GM19324 (cell line): ENCODE measurements around the gene SPTSSA.
"Not testable (repeated sequence)": the region's sequence is repeated elsewhere in the genome, so short reads cannot be mapped to it uniquely, and the experiment has no call there.

Experiments
- ATAC-seq: cut with Tn5 transposase; IDR thresholded peaks from one replicate; pipeline ENCODE4 v1.9.1; 2021; ENCODE audit warnings: mild to moderate bottlenecking, moderate library complexity; ENCODE audit not compliant: unreplicated experiment, low FRiP score

SPTSSA gene

GRCh38 chr14:34462132-34462893 lies at the start of gene SPTSSA:
SPTSSA (minus strand) TSS chr14:34462240; CDS start chr14:34462207, 33 bp downstream.
- ATAC-seq: peak; percentile 96

GRCh38 chr14:34507884-34508283 lies 45.8 kb upstream of the SPTSSA start:
- ATAC-seq: no peak

DNA sequence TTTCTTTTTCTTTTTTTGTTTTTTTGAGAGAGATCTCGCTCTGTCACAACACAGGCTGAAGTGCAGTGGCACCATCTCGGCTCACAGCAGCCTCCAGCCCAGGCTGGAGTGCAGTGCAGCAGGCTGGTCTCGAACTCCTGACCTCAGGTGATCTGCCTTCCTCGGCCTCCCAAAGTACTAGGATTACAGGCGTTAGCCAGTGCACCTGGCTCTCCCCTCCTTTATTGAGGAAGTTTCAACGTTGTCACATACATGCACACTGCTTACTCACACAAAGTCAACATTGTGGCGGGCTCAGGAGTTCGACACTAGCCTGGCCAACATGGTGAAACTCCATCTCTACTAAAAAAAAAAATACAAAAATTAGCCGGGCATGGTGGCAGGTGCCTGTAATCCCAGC lies 45.4 kb upstream of the SPTSSA start:
- no peak for ATAC-seq

DNA sequence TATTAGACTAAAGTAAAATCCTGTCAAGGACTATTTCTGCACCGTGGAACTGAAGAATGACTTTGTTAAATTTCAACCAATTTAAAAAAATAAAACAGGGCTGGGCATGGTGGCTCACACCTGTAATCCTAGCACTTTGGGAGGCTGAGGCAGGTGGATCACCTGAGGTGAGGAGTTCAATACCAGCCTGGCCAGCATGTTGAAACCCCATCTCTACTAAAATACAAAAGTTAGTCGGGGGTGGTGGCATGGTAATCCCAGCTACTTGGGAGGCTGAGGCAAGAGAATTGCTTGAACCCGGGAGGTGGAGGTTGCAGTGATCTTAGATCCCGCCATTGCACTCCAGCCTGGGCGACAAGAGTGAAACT lies 43.1 kb upstream of the SPTSSA start:
- ATAC-seq: not testable (repeated sequence)

- ATAC-seq: not testable (repeated sequence)
Observed at GRCh38 chr14:34504027-34504426, 42.0 kb upstream of the SPTSSA start.

GRCh38 chr14:34502545-34503225 lies 40.6 kb upstream of the SPTSSA start:
- ATAC-seq: no peak

DNA sequence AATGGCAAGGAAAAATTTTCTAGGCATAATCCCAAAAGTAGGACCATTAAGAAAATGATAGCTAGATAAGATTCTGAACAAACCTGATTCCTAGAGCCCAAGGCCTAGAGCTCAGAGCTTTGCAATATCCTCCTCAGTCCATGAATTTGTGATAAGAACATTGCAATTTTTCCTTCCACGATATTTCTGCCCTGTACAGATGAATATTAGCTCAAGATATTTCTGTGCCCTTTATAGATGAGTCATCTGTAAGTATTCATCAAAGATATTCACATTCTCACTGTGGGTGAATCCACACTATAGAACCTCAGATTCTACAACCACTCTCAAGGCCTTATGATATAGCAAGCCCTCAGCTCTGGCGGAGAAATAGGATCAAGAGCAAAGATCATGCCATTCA lies 40.0 kb upstream of the SPTSSA start:
- ATAC-seq: no peak

DNA sequence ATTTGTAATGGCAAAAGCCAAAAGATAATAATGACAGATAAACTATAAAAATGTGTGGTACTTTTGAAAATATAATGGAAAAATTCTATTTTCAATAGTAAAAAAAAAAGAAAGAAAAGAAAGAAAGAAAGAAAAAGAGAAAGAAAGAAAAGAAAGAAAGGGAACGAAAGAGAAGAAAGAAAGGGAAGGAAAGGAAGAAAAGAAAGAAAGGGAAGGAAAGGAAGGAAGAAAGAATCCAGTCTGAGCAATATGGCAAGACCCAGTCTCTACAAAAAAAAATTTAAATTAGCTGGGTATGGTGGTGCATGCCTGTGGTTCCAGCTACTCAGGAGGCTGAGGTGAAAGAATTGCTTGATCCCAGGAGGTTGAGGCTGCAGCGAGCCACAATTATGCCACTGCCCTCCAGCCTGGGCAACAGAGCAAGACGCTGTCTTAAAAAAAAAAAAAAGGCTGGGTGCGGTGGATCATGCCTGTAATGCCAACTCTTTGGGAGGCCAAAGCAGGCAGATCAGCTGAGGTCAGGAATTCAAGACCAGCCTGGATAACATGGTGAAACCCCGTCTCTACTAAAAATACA lies 39.1 kb upstream of the SPTSSA start:
- ATAC-seq: no peak

DNA sequence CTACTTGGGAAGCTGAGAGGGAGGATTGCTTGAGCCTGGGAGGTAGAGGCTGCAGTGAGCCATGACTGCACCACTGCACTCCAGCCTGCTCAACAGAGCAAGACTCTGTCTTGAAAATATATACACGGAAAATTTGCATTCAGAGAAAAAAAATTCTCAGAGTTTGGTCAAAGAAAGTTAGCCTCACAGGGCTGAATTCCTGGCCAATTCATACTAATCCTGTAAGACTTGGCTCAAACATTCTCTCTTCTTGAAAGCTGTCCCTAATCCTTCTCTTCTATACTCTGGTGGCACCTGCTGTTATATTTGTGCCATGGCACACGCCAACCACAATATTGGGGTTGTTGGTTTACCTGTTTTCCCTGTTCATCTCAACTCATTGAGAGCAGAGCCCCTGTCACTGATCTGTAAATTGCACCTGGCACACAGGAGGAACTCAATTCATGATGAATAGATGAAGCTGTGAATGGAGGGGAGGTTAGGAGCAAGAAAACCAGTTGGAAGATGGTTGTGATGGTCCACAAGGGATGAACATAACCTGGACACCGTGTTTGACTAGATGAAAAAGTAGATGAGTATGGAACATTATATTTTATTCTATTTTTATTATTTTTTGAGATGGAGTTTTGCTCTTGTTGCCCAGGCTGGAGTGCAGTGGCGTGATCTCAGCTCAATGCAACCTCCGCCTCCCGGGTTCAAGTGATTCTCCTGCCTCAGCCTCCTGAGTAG lies 36.8 kb upstream of the SPTSSA start:
- ATAC-seq: no peak

- ATAC-seq: no peak
Observed at GRCh38 chr14:34496679-34497513, 34.9 kb upstream of the SPTSSA start.

GRCh38 chr14:34496007-34496678 lies 34.1 kb upstream of the SPTSSA start:
- ATAC-seq: no peak

GRCh38 chr14:34489324-34489723 lies 27.3 kb upstream of the SPTSSA start:
- ATAC-seq: no peak

GRCh38 chr14:34488528-34488927 lies 26.5 kb upstream of the SPTSSA start:
- ATAC-seq: no peak

- ATAC-seq: no peak
Observed at GRCh38 chr14:34484726-34485125, 22.7 kb upstream of the SPTSSA start.

DNA sequence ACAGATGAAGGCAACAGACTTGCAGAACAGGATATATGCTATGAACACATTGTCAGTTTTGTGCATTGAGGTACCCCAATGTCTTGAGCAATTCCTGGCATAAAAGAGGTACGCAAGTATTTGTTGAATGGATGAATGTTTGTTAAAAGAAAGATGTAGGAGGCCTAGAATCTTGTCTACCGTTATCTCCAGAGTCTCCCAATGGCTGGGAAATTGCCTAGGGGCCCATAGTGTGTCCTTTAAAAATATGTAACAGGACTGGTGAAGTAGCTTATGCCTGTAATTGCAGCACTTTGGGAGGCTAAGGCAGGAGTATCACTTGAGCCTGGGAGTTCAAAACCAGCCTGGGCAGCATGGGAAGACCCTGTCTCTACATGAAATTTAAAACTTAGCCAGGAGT lies 20.4 kb upstream of the SPTSSA start:
- ATAC-seq: no peak

- ATAC-seq: no peak
Observed at GRCh38 chr14:34479694-34480093, 17.7 kb upstream of the SPTSSA start.

GRCh38 chr14:34478261-34478660 lies 16.2 kb upstream of the SPTSSA start:
- ATAC-seq: no peak

DNA sequence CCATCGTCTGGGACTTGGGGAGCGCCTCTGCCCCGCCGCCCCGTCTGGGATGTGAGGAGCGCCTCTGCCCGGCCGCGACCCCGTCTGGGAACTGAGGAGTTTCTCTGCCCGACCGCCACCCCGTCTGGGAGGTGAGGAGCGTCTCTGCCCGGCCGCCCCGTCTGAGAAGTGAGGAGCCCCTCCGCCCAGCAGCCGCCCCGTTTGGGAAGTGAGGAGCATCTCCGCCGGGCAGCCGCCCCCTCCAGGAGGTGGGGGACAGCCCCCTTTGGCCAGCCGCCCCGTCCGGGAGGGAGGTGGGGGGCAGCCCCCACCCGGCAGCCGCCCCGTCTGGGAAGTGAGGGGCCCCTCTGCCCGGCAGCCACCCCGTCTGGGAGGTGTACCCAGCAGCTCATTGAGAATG lies 14.0 kb upstream of the SPTSSA start:
- ATAC-seq: not testable (repeated sequence)

- ATAC-seq: no peak
Observed at GRCh38 chr14:34475163-34475562, 13.1 kb upstream of the SPTSSA start.
